GM23248 (cell line): ENCODE data around the gene C1QTNF6.

Experiments
- EZH2 ChIP-seq: fragments of 200-600 bp; sonication (generic); IDR thresholded peaks from 2 replicates; pipeline ENCODE4 v1.6.1; 2018; ENCODE audit warnings: antibody characterized with exemption, mild to moderate bottlenecking; ENCODE audit not compliant: insufficient read depth, poor library complexity, severe bottlenecking
- EZH2phosphoT487 ChIP-seq: fragments of 200-600 bp; sonication (generic); IDR thresholded peaks from 2 replicates; pipeline ENCODE4 v1.6.1; 2018; ENCODE audit warnings: antibody characterized with exemption, moderate library complexity, mild to moderate bottlenecking, low read depth; ENCODE audit not compliant: insufficient read depth

GRCh38 chr22:37218399-37218770 lies 30.3 kb upstream of the C1QTNF6 start:
- TF ChIP-seq EZH2phosphoT487 (no peak), EZH2 (no peak)
